HEK293T (cell line): ENCODE results near the gene DOCK1.

Experiments used
- ARNT ChIP-seq: fragments of 450-650 bp; IDR thresholded peaks from 2 replicates; pipeline ENCODE4 v1.6.1; 2017; ENCODE audit warnings: mild to moderate bottlenecking
- FOXA1 ChIP-seq: fragments of 450-650 bp; IDR thresholded peaks from 2 replicates; pipeline ENCODE4 v1.6.1; 2016; ENCODE audit warnings: mild to moderate bottlenecking
- FOXK2 ChIP-seq: fragments of 450-650 bp; IDR thresholded peaks from 2 replicates; pipeline ENCODE4 v1.6.1; 2016; ENCODE audit warnings: mild to moderate bottlenecking
- HDGF ChIP-seq: fragments of 450-650 bp; IDR thresholded peaks from 2 replicates; pipeline ENCODE4 v1.6.1; 2017; ENCODE audit warnings: antibody characterized with exemption, borderline replicate concordance
- NFRKB ChIP-seq: fragments of 450-650 bp; IDR thresholded peaks from 2 replicates; pipeline ENCODE4 v1.6.1; 2016; ENCODE audit warnings: mild to moderate bottlenecking, moderate library complexity
- SP1 ChIP-seq: fragments of 450-650 bp; IDR thresholded peaks from 2 replicates; pipeline ENCODE4 v1.6.1; 2017
- SUZ12 ChIP-seq: fragments of 450-650 bp; IDR thresholded peaks from 2 replicates; pipeline ENCODE4 v1.6.1; 2016; ENCODE audit warnings: mild to moderate bottlenecking
- TARDBP ChIP-seq: fragments of 450-650 bp; IDR thresholded peaks from 2 replicates; pipeline ENCODE4 v1.6.1; 2016

GRCh38 chr10:127052001-127052400 is 146.8 kb downstream of the DOCK1 start:
- no peak for TF ChIP-seq NFRKB
- no peak for TF ChIP-seq HDGF
- TF ChIP-seq ARNT = no peak
- TF ChIP-seq SUZ12 = no peak
- TF ChIP-seq SP1 = no peak
- no peak for TF ChIP-seq FOXA1
- TF ChIP-seq TARDBP = no peak
- no peak for TF ChIP-seq FOXK2
